Ovary (tissue), 3 donors: Measurements from ENCODE around the gene TP73.

Experiments used
- EP300 ChIP-seq: sonication (generic); formaldehyde crosslinking; IDR thresholded peaks from one replicate; pipeline ENCODE4 v1.6.1; 2017; ENCODE audit warnings: antibody characterized with exemption
- TF ChIP-seq, protein P1 (sequence below), 3 donors: fragments of 450-650 bp in 2 of 3; fragments of 200-600 bp in 1 of 3; IDR thresholded peaks; one replicate each; pipeline versions ENCODE4 v1.5.1 to v1.8.0; 2016 to 2022; ENCODE audit warnings: antibody characterized with exemption in 3 of 3, mild to moderate bottlenecking in 1 of 3
- donor health status: DM: no; HTN: no; CAD: no.

DNA sequence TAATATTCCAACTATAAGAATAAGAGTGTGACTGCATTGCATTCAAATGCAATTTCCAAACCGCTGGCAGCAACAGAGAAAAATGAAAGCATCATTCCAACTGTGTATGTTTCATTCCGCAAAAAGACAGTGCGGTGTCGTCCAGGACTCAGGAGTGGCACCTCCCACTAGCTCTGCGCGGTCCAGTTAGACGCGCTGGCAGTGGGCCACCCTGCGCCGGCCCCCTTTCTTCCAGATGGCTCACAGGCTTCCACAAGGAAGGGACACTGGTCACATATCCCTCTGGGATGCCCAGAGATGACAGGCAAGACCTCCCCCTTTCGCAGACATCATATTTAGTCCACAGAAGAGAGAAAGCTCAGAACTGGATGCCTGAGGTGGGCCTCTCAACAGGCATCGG, 14.3 kb upstream of the TP73 start:
- TF ChIP-seq, protein P1, sequence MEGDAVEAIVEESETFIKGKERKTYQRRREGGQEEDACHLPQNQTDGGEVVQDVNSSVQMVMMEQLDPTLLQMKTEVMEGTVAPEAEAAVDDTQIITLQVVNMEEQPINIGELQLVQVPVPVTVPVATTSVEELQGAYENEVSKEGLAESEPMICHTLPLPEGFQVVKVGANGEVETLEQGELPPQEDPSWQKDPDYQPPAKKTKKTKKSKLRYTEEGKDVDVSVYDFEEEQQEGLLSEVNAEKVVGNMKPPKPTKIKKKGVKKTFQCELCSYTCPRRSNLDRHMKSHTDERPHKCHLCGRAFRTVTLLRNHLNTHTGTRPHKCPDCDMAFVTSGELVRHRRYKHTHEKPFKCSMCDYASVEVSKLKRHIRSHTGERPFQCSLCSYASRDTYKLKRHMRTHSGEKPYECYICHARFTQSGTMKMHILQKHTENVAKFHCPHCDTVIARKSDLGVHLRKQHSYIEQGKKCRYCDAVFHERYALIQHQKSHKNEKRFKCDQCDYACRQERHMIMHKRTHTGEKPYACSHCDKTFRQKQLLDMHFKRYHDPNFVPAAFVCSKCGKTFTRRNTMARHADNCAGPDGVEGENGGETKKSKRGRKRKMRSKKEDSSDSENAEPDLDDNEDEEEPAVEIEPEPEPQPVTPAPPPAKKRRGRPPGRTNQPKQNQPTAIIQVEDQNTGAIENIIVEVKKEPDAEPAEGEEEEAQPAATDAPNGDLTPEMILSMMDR (IDR thresholded peaks at IDR 0.05), result no peak
- TF ChIP-seq EP300, result no peak
